Left hindlimb (tissue), 1 donor: ENCODE measurements around the gene OR10AD1.
A peak's percentile ranks its signal among the peaks of the same experiment; 100 is the strongest.

Experiments used
- DNase-seq: peaks from one replicate; pipeline ENCODE4 v3.0.0-alpha.2; 2018

Gene OR10AD1

DNA sequence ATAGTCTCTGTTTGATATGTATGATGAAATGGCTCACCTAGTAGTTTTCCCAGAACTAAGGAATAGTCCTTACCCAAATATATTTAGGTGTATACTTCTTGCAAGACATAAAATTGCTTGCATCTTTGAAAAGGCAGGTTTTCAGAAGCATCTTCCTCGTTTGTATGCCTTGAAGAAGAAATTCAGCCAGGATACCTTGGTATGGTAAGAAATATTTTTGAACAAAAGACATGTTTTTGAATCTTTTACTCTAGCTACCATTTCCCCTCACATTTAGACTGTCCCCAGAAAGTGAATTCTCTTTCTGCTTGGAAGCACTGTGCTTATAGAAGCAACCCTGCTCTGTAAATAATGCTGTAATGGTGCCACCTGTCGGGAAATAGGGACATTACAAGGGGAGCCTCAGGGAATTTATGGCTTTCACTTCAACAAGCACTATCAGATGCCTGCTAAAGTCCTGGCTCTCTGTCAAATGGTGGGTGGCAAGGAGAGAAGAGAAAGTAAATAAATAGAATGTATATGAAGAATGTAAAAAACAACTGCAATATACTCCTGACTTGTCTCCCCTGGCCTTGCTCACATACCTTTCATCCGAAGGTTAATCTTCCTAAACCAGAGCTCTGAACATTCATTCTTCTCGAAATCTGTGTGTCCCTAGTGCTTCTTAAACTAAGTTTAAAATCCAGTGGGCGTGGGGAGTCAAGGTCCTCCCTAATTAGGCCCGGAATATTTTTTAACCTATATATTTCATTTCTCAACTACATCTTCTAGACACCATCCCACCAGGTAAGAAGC, 13.6 kb downstream of the OR10AD1 start:
- DNase-seq = no peak

- DNase-seq = no peak
Observed at GRCh38 chr12:48187916-48188695, 15.0 kb downstream of the OR10AD1 start.

GRCh38 chr12:48185181-48185919, 17.7 kb downstream of the OR10AD1 start:
- peak; percentile 34 for DNase-seq

GRCh38 chr12:48184549-48184922, 18.6 kb downstream of the OR10AD1 start:
- DNase-seq = no peak

GRCh38 chr12:48183876-48184548, 19.1 kb downstream of the OR10AD1 start:
- DNase-seq = peak; percentile 54

DNA sequence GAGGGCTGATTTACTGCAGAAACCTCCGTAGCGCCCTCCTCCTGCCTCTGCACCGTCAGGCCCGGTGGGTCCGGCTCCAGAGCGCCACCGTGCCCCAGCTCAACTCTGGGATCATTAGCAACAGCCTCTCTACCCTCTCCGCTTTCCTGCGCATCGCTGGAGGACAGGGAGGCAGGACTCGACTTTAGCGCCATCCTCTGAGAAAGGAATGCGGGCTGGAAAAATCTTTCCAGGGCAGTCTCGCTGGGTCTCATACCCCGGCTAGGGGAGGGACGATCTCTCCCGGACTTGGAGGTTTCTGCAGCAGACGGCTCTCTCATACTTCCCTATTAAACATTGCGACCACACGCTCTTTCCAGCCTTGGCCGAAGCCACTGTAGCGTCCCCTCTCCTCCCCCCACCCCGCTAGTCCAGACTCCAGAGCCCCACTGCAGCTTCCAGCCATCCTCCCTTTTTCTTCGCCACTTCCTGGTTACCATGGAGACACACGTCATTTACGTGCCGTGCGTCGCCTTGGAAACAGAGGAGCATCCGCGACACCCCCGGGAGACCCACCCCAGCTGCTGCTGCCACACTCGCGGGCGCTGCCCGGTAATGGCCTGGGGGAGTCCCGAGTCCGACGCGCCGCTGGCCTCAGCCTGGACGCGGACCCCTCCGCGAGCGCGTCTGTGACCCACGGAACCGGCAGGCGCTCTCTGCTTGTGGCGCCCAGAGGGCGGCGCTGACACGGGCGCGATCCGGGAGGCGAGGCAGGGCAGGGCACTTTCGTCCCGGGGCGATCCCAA, 19.8 kb downstream of the OR10AD1 start, which contains the start of gene CCDC184:
CCDC184 (plus strand) TSS at position 554 of the 785 bp plus-strand sequence. CDS start 479 bp downstream, outside the sequence.
- DNase-seq = peak; percentile 84

DNA sequence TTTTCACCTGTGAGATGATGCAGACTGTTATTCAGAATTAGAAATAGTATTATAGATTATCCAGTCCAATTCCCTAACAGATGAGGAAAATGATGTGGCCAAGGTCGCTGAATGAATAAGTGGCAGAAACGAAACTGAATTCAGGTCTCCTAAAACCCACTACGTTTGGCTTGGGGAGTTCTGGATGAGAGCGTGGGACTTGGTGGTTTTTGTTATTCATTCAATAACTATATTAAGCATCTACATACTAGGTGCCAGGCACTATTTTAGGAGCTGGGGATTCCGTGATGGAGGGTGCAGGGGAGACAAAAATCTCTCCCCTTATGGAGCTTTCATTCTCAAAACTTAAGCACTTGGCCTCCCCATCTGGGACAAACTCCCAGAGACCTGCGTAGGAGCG, 20.5 kb downstream of the OR10AD1 start:
- no peak for DNase-seq

GRCh38 chr12:48180857-48181495, 22.1 kb downstream of the OR10AD1 start:
- DNase-seq = no peak

GRCh38 chr12:48180424-48180823, 22.7 kb downstream of the OR10AD1 start:
- no peak for DNase-seq

GRCh38 chr12:48179466-48179865, 23.6 kb downstream of the OR10AD1 start:
- DNase-seq = no peak

DNA sequence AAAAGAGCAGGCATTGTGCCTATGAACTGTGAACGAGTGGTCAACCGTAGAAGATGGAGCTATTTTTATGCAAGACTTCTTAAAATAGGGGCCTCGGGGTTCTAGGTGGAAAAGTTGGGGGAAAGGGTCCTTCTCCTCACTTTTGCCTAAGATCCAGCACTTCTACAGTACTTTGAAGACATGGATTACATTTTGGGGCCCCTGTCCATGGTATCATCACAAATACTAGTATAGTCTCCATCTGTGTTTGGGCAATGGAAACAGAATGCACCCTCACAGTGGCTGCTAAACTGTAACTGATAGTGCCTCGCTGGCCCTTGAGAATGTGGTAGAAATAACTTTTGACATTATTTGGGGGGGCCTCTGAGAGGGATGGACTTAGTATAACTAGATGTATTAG, 25.1 kb downstream of the OR10AD1 start:
- no peak for DNase-seq

- no peak for DNase-seq
Observed at GRCh38 chr12:48176417-48176751, 26.7 kb downstream of the OR10AD1 start.

DNA sequence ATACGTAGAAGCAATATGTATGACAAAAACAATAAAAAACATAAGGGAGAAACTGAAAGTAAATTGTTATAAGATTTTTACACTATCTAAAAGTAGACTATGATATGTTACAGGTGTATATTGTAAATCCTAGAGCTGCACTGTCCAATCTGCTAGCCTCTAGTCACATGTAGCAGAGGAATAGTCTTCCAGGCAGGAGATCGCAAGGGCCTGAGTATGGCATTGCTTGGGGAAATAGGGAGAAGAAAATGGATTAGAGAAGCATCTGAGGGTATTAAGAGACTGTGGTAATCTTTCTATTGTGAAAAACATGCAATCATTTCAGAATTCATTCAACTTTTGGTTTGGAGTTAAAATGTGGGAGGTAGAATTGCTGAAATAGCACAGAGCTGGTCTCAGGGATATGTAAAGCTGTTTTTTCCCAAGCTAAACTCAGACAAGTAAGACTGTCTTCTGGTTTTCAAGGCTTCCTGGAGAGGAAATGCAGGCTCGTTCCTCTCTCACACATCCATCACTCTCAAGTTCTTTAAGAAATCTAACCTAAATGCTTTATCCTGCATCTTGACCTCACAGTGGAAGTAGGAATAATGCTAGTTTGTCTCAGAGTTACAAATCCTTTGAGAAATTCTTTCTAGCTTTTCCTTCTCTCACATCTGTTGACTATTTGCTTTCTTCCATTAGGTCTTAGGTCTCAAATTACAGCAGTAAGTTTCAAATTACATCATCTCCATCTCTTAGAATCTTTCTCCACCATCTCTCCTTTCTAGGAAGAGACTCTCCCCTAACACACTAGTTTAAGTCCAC, 27.3 kb downstream of the OR10AD1 start:
- DNase-seq = no peak

DNA sequence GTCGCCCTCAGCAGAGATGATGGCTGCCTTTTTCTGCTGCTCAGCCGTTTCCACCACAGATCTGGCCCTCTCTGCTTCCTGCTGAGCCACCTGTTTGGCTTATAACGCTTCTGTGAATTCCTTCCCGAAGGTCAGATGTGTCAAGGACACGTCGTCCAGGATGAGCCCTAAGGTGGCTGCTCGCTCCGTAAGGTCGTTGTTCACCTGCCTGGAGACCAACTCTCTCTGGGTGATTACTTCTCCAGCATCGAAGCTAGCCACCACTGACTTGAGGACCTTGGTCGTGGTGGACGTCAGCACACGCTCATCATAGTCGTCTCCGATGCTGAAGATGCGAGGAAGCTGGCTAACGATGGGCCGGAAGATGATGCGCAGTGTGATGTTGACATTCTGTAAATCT, 34.1 kb downstream of the OR10AD1 start:
- no peak for DNase-seq

DNA sequence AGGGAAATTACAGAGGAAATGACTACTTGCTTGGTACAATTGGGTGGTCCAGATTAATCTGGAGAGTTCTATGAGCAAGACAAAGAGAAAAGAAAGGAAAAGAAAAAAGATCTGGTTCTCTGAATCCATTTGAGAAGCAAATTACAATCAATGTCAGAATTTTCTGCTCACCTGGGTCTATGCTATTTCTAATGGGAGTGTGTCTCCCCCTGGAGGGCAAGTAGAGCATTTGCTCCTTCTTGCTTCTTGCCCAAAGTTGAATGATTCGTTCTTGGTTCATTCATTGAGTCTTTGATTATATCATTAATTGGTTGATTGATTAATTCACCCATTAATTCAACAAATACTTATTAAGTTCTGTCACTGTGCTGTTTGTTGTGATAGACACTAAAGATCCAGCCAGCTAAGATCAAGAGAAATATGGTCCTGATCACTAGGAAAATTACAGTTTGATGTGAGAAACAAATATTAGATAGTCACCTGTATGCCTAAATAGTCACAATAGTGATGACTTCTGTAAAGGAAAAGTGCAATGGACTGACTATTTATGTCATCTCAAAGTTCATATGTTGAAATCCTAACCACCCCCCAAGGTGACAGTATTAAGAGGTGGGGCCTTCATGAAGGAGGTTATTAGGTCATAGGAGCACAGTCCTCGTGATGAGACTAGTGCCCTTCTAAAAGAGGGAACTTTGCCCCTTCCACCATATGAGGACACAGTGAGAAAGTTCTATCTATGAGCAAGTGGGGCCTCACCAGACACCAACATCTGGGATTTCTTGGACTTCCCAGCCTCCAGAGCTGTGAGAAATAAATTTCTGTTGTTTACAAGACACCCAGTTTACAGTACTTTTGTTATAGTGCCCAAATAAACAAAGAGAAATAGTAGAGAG, 37.8 kb downstream of the OR10AD1 start:
- DNase-seq = no peak

DNA sequence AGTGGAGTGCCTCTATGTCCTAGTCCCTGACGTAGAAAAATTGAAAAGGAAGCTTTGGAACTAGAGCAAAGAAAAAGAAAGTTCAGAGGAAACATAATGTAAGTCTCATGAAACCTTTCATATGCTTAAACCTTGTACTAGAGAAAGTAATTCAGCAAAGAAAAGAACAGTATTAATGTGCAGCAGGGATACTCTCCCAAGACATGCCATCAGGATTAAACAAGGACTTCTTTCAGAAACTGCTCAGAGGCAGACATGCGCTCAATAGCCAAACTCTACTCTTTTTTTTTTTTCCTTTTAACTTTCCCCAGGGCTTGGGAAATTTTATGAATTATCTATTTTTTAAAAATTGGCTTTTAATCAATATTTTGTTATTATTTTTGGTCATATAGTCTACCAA, 38.6 kb downstream of the OR10AD1 start:
- no peak for DNase-seq

DNA sequence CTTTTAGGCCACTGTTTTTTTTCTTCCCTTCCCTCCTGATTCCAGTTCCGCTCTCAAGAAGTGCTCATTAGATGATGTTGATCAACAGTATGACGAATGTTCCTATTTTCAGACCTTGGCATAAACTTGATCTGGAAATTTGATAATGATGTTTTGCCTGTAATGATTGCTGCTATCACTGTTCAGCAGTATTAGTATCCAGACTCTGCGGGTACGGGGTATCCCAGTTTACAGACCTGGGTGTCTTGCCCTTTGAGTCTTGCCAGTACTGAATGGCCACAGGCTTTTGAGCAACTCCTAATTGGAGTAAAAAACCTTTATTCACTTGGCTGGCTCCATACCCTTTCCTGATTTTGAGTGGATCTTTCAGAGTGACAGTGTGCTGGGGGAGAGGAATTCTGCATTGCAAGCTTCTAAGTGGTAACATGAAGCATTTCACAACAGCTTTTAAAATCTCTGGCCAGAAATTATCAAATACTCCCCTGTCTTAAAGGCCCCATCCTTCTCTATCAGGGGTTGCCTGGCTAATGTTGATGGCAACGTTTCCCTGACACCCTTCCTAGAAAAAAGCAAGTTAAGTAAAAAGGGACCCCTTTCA, 39.8 kb downstream of the OR10AD1 start:
- no peak for DNase-seq

GRCh38 chr12:48160807-48161206, 42.3 kb downstream of the OR10AD1 start:
- DNase-seq = no peak

- no peak for DNase-seq
Observed at GRCh38 chr12:48160046-48160445, 43.0 kb downstream of the OR10AD1 start.
